Lung microvascular endothelial cell (primary cell): ENCODE data around the gene ATG101. TPM values are rescaled to one million over a fixed set of nuclear protein-coding genes. Genes with fewer than 3 reads are reported as not detected.
"Not testable (repeated sequence)": the region's sequence is repeated elsewhere in the genome, so short reads cannot be mapped to it uniquely, and the experiment has no call there.

ENCODE experiments used
- DNase-seq, 2 donors: peaks; one replicate each; pipeline versions ENCODE4 v3.0.0 to v3.0.0-alpha.2; 2010; ENCODE audit warnings: low read depth in 2 of 2
- total RNA-seq: library from RNA; depleted of rRNA; stranded (reverse); fragments of >200 nt; gene quantifications from 2 replicates; pipeline ENCODE4 v1.2.1, GENCODE V29; 2014

Gene ATG101
- total RNA-seq, 1 donor from 2014 or later: 66.5 TPM

GRCh38 chr12:52097045-52097666, 27.4 kb downstream of the ATG101 start:
- DNase-seq: no peak

GRCh38 chr12:52104431-52105089, 34.8 kb downstream of the ATG101 start:
- not testable (repeated sequence) for DNase-seq

- DNase-seq: not testable (repeated sequence)
These were observed 46.7 kb downstream of the ATG101 start for GRCh38 chr12:52116222-52117125.

GRCh38 chr12:52117806-52118475, 48.2 kb downstream of the ATG101 start:
- DNase-seq: not testable (repeated sequence)

- peak; percentile 42 to 61 for DNase-seq
These were observed 49.8 kb downstream of the ATG101 start for GRCh38 chr12:52119398-52120254.

GRCh38 chr12:52120951-52121823, 51.4 kb downstream of the ATG101 start:
- DNase-seq: no peak

- peak; percentile 61 to 65 for DNase-seq
These were observed 52.2 kb downstream of the ATG101 start for GRCh38 chr12:52121824-52122539.

GRCh38 chr12:52122540-52122871, 52.7 kb downstream of the ATG101 start:
- no peak for DNase-seq

- DNase-seq: no peak
These were observed 53.1 kb downstream of the ATG101 start for GRCh38 chr12:52122904-52123303.

- DNase-seq: no peak
These were observed 53.9 kb downstream of the ATG101 start for GRCh38 chr12:52123487-52124186.

- no peak for DNase-seq
These were observed 55.7 kb downstream of the ATG101 start for GRCh38 chr12:52125476-52125900.

- DNase-seq: no peak
These were observed 56.3 kb downstream of the ATG101 start for GRCh38 chr12:52126050-52126604.

Other genes with a start within 250 kb of the ATG101 start
- 0.44 and 0.79 TPM in 2 replicates for gene FIGNL2, start 221.3 kb upstream of the ATG101 start, total RNA-seq
- gene ANKRD33, start 181.9 kb upstream of the ATG101 start, total RNA-seq: 0.22 TPM in 1 of 2 replicates, not detected in the other
- 293 and 393 TPM in 2 replicates for gene ACVRL1, start 162.5 kb upstream of the ATG101 start, total RNA-seq
- 8.5 and 15.1 TPM in 2 replicates for gene ACVR1B, start 118.3 kb upstream of the ATG101 start, total RNA-seq
- gene TAMALIN, start 63.0 kb upstream of the ATG101 start, total RNA-seq: 17.9 and 26.4 TPM in 2 replicates
- 0.65 and 2.0 TPM in 2 replicates for gene NR4A1, start 18.5 kb upstream of the ATG101 start, total RNA-seq
- under 0.01 TPM in 1 of 2 replicates, not detected in the other for gene SMIM41, start 9.7 kb downstream of the ATG101 start, total RNA-seq
- 0.20 and 0.65 TPM in 2 replicates for gene KRT80, start 122.0 kb downstream of the ATG101 start, total RNA-seq
- 6.7 and 121 TPM in 2 replicates for gene KRT7, start 163.3 kb downstream of the ATG101 start, total RNA-seq
- not detected in 2 replicates for gene KRT86, start 204.7 kb downstream of the ATG101 start, total RNA-seq
- gene KRT81, start 221.6 kb downstream of the ATG101 start, total RNA-seq: under 0.01 TPM in 1 of 2 replicates, not detected in the other